Left renal cortex interstitium (tissue), 4 donors: ENCODE results near the gene ANO7. TPM values are rescaled to one million over a fixed set of nuclear protein-coding genes. Genes with fewer than 3 reads are reported as not detected.

Experiments used
- DNase-seq, 4 donors: peaks; one replicate each; pipeline ENCODE4 v3.0.0-alpha.2; 2013; ENCODE audit warnings: low read depth in 4 of 4, low spot score in 2 of 4, missing footprints in 1 of 4
- polyA plus RNA-seq, 4 donors: library from polyadenylated mRNA; unstranded; fragments of 120-200 nt; gene quantifications; one replicate each; pipeline ENCODE4 v1.2.1, GENCODE V29; 2013; ENCODE audit not compliant: insufficient read length in 4 of 4

Gene ANO7
- polyA plus RNA-seq, 4 donors: 1.3 to 3.4 (median 1.9) TPM

GRCh38 chr2:241239552-241240202 lies 51.2 kb downstream of the ANO7 start:
- no peak for DNase-seq

- DNase-seq: no peak
Measured at GRCh38 chr2:241240320-241241004, 52.0 kb downstream of the ANO7 start.

- DNase-seq: no peak
Measured at GRCh38 chr2:241241669-241242068, 53.2 kb downstream of the ANO7 start.

GRCh38 chr2:241242306-241242705 lies 53.8 kb downstream of the ANO7 start:
- no peak for DNase-seq

- DNase-seq: no peak
Measured at GRCh38 chr2:241244368-241244767, 55.9 kb downstream of the ANO7 start.

GRCh38 chr2:241248289-241248688 lies 59.8 kb downstream of the ANO7 start:
- no peak for DNase-seq

- DNase-seq: no peak
Measured at GRCh38 chr2:241248897-241249296, 60.4 kb downstream of the ANO7 start.

GRCh38 chr2:241249654-241250053 lies 61.2 kb downstream of the ANO7 start:
- no peak for DNase-seq

- DNase-seq: no peak
Measured at GRCh38 chr2:241252778-241253475, 64.5 kb downstream of the ANO7 start.

GRCh38 chr2:241254904-241255351 lies 66.5 kb downstream of the ANO7 start:
- no peak for DNase-seq

GRCh38 chr2:241255542-241256167 lies 67.2 kb downstream of the ANO7 start:
- no peak for DNase-seq

GRCh38 chr2:241256168-241256545 lies 67.7 kb downstream of the ANO7 start:
- no peak for DNase-seq

GRCh38 chr2:241257419-241258032 lies 69.0 kb downstream of the ANO7 start:
- DNase-seq: no peak

- no peak for DNase-seq
Measured at GRCh38 chr2:241258505-241259280, 70.2 kb downstream of the ANO7 start.

- no peak for DNase-seq
Measured at GRCh38 chr2:241260911-241261310, 72.4 kb downstream of the ANO7 start.

GRCh38 chr2:241261628-241262027 lies 73.2 kb downstream of the ANO7 start:
- DNase-seq: no peak

- no peak for DNase-seq
Measured at GRCh38 chr2:241263061-241263460, 74.6 kb downstream of the ANO7 start.

GRCh38 chr2:241265506-241265905 lies 77.0 kb downstream of the ANO7 start:
- DNase-seq: no peak

- DNase-seq: no peak
Measured at GRCh38 chr2:241267249-241268067, 79.0 kb downstream of the ANO7 start.
